Stimulated activated CD4-positive, alpha-beta T cell treated with anti-CD3 and anti-CD28 coated beads, TNF-alpha, amount 100 ng/mL, for 24 hours (primary cell): Measurements from ENCODE around the gene CCDC85A.

ENCODE experiments used
- DNase-seq, 3 experiments: peaks; one replicate each; pipeline ENCODE4 v3.0.0-alpha.2; 2020; ENCODE audit warnings: low read depth in 3 of 3

The CCDC85A gene

DNA sequence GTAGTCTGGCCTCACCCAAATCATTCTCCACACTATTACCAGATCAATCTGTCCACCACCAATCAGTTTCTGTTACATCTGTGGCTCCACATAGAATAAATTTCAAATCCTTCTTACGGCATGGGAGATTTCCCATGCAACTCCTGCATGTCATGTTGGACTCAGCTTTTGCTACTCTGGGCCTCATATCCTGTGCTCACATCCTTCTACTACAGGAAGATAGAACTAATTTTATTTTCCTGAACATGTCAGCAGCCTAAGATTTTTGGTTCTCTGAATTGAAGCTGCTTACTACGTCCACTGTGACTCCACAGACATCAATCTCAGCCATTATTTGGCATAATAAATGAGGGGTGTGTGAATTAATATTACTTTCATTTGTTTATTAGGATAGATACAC, 181.1 kb downstream of the CCDC85A start:
- DNase-seq, result no peak

DNA sequence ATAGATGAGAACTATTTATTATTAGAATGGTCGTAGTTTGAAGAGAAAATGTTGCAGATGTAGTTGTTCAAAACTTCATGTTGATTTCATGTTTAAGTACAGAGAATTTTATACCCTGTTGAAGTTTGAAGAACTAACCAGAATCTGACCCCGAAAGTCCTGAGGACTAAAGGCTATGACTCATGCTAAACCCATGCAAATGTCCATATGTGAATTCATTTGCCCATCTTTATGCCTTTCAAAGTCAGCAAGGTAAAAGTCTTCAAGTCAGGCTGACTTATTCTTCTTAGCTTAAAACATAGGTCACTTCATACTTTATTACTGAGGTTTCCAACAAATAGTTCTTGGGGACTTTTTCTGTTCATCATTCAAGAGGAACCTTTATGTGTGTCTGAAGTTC, 185.5 kb downstream of the CCDC85A start:
- no peak for DNase-seq

DNA sequence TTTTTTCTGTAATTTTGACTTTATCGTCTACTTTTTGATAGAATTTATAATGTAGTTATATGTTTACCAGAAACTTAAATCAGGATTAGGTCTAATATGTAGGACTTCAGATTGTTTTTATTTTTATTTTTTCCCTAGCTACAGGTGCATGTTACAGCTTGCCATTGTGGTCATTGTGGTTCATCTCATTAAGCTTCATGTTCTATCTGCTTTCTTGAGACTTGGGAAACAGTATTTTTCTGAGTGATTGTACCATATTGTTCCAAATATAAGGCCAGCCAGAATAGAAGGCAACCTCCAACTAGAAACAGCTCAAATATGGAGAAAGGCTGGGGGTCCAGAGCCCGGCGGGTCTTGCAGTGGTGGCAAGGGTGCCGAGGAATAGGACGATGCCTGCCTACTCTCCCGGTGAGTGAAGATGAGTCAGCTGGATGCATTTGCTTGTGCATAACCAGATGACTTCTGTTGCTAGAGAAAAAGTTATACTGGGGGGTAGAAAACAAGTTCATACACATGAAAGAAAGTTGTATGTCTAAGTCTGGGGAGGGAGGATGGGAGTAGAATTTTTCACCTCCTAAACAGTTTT, 188.4 kb downstream of the CCDC85A start:
- DNase-seq, result no peak

DNA sequence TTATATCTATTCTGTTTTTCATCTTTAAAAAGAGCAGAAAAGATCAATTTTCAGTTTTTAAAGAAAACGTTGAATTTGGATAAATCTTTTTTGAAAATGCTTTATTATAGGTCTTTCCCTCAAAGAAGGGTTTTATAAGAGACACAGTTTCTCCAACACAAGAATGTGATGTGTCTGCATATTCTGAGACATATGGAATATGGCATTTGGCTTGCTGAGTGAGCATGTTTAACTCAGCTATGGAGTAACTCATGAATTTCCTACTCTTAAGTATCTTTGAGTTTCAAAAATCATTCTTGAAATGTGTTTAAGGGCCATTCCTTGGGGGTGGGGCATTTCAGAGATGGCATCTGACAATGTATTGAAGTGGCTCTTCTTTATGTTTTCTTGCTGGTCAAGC, 191.5 kb downstream of the CCDC85A start:
- DNase-seq, result no peak

DNA sequence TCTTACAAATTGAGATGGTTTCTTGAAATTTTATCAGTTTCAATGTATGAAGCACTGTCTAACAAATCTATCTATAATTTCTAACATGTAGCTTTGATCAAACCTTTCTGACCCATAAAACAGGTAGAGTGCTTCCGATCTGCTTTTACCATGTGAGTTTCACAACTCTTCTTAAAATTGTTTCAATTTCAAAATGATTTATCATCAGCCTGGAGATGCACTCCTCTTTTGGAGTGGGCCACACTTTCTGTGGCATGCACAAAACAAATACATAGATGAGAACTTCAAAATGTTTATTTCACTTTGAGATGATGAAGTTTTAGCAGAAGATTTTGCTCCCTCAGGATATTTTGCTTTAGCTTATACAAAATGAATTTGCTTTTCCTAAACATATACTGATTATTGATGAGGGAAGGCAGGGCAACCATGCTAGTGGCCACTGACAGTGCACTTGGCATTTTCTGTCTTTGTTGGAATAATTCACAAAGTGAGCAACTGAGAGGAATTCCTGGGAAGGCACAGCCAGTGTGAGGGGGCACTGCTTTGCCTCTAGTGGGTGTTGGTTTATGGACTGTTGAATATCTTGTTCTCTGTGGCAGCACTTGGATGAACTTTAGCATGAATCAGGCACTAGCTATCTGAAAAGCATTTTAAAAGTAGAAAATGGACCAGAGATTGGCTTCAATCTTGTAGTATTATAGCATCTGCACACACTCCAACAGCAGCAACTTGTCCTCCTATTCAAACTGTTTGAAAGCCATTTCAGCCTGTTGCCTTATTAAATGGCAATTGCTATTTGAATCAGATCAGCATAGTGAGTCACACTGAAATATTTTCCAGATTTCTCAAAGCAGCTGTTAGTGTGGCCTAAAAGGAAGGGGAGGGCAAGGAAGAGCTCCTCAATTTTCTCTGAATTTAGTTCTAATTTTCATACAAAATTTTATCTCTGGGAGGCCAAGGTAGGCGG, 193.2 kb downstream of the CCDC85A start:
- DNase-seq, result no peak

DNA sequence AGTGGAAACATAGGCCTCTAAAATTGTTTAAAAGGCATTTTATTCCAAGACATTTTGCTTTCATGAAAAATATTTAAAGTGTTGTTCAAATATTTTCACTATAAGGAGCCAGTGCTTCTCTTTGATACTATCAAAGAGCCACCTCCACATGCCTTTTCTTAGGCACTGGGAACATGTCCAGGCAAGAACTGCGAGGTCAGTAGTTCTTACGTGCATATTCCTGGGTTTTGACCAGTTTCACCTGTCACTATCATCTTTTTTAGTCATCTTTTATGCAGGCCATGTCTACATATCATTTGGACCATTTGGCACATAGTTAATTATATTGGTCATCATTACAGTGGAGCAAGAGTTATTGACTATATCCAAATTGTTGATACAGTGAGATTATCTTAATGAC, 195.3 kb downstream of the CCDC85A start:
- DNase-seq, result no peak

DNA sequence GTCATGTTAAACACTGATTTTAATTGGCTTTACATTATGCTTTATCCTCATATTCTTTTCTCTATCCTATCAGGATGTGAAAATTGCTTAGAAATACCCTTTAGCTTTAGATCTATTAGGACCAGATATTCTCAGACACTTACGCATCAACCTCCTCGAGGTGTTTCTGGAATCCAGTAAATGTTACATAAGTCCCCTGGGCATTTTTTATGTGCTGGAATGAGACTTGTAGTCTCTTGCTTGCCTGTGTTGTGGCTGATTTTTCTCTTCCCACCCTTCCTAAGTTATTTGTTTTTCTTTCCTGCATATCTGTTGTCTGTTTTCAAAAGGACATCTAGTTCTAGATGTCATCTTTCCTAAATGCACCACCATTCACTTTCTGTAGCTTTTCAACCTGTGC, 197.1 kb downstream of the CCDC85A start:
- no peak for DNase-seq

DNA sequence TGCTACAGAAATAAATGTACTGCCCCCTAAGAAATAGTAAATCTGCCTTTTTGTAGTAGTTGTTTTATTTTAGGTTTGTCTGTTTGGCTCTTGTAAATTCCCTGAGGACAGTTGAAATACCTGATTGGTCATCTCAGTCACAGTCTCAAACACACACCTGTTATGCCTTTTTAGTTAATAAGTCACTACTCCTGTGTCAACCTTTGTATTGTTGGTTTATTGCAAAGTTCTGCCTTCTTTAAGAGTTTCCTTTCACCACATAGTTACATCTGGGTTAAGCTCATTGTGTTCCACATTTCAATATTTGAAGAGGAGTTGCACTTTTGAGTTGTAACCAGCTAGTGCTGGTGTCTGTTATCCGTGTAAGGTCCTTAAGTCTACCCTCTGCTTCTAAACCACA, 198.7 kb downstream of the CCDC85A start:
- no peak for DNase-seq

DNA sequence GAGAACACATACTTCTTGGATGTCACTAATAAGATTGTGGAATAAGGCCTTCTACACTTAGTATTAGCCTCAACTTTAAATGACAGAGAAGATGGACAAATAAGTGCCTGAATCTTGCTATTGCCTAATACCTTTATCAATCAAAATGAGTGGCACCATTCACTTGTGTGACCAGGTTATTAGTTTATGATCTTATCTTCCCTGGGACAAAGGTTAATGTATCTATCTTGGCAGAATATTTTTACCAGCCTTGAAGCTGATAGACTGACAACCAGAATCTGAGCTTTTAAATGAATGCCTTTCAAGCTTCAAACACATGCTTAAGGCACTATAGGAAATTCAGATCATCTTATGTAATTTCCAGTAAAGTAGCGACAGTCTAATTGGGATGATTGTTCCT, 202.9 kb downstream of the CCDC85A start:
- DNase-seq, result no peak

DNA sequence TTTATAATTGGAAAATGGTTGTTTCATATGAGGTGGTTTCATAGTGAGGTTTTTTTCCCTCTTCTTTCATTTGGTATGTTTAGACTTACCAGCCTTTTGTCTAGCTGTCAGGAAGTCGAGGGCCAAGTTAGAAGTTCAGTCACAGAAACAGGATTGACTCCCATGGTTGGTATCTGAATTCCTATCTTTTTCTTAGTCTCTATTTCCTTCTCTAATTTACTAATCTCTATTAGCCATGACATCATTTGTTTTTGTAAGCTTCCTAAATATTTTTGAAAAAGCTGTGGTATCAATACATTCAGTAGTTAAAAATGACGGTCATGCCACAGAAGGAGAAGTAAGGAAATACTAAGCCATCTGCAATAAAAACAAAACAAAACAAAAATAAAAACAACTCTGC, 206.9 kb downstream of the CCDC85A start:
- DNase-seq, result no peak

DNA sequence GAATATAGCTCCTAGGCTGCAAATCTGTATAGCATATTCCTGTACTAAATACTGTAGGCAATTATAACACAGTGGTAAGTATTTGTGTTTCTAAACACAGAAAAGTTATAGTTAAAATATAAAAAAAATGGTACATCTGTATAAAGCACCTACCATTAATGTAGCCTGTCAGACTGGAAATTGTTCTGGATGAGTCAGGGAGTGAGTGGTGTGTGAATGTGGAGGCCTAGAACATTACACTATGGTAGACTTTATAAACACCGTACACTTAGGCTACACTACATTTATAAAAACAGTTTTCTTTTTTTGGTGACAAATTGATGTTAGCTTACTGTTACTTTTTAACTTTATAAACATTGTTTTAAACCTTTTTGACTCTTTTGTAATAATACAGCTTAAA, 226.3 kb downstream of the CCDC85A start:
- no peak for DNase-seq

DNA sequence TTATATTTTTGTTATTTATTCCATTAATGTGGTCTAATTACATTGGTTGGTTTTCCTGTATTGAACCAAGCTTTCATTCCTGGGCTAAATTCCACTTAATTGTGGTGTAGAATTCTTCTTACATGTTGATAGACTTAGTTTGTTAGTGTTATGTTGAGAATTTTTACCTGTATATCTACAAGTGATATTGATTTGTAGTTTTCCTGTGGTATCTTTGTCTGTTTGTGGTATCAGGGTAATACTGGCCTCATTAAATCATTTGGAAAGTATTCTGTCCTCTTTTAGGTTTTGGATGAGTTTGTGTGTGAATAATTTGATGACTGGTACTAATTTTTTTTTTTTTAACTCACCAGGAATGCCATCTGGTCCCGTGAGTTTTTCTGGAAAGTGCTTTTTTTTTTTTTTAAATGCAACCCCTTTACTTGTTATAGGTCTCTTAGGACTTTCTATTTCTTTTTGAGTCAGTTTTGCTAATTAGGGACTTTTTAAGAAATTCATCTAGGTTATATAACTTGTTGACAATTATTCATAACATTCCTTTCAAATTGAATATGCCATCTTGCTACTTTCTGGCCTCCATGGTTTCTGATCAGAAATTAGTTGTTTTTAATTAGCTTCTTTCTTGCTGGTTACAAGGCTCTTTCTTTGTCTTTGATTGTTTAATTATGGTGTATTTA, 232.8 kb downstream of the CCDC85A start:
- DNase-seq, result no peak
